ENCODE measurements around the gene ODF2.
"Not testable (repeated sequence)": the region's sequence is repeated elsewhere in the genome, so short reads cannot be mapped to it uniquely, and the experiment has no call there.

- not testable (repeated sequence) for TF ChIP-seq POLR2A, CTCF (IDR thresholded peaks at IDR 0.05)
These were observed 50.1 kb downstream of the ODF2 start for GRCh38 chr9:128505906-128506305.
